SHP77 (cell line): ENCODE measurements around the gene ADIPOR2.

Source experiments
- DNase-seq, 2 experiments: peaks; one replicate each; lab custom pipeline; 2025; lab: John Stamatoyannopoulos, UW

ADIPOR2 gene

GRCh38 chr12:1737652-1738286 lies 46.9 kb downstream of the ADIPOR2 start:
- no peak for DNase-seq

GRCh38 chr12:1738446-1738845 lies 47.6 kb downstream of the ADIPOR2 start:
- no peak for DNase-seq

GRCh38 chr12:1739368-1739767 lies 48.5 kb downstream of the ADIPOR2 start:
- no peak for DNase-seq

GRCh38 chr12:1740161-1740948 lies 49.5 kb downstream of the ADIPOR2 start:
- DNase-seq, result no peak

- no peak for DNase-seq
Observed at GRCh38 chr12:1741154-1741949, 50.5 kb downstream of the ADIPOR2 start.

- no peak for DNase-seq
Observed at GRCh38 chr12:1744932-1745331, 54.1 kb downstream of the ADIPOR2 start.

DNA sequence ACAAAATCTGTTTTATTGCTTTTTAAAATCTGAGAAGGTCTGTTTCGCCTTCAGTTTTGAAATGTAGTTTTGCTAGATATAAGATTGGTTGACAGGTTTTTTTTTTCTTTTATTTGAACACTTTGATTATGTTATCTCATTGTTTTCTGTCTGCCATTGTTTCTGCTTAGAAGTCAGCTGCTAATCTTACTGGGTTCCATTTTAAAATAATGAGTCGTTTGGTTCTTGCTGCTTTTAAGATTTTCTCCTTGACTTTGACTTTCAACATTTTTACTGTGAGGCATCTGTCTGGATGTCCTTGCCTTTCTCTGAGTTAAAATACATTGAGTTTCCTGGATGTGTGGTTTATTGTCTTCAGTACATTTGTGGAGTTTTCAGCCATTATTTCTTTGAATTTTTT lies 56.7 kb downstream of the ADIPOR2 start:
- no peak for DNase-seq

GRCh38 chr12:1749019-1749418 lies 58.1 kb downstream of the ADIPOR2 start:
- no peak for DNase-seq

DNA sequence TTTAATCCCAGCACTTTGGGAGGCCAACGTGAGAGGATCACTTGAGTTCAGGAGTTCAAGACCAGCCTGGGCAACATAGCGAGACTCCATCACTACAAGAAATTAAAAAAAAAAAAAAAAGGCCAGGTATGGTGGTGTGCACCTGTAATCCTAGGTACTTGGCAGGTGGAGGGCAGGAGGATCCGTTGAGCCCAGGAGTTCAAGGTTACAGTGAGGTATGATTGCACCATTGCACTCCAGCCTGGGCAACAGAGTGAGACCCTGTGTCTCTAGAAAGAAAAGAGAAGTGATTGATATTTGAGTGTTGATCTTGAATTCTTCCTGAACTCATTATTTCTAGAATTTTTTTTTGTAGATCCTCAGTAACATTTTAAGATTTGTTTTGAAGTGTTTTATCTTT lies 59.4 kb downstream of the ADIPOR2 start:
- DNase-seq, result no peak

DNA sequence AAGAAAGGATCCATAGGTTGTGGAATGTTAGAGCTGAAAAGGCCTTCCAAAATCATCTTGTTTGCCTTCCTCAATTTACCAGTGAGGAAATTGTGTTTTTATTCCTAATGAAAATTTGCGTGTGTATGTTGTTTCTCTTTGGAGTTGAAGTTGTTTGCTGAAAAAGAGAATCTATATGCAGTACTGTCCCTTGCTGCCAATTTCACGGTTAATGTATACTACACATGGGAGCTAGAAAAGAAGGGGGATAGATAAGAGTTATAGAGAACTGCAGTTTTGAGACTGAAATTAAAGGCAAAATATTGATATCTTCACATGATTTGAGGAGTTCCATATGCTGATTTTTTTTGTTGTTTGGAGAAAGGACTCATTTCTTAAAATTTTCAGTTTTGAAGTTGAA lies 67.5 kb downstream of the ADIPOR2 start:
- no peak for DNase-seq

DNA sequence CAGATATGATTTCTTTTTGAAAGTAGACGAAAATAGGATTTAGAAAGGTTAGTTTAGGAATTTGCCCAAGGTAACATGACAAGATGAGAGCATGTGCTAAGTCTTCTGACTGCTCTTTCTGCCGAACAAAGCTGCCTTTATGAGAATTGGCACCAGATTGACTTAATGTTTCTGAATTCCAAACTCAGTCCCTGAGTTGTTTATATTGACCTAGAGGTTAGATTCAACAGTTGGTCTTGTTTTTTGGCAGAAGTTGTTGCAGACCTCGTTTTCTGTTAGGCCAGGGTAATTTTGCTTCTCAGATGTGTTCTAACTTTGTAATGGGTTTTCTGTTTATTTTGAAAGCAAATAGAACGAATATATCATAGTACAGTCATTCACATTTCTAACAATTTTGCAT lies 68.0 kb downstream of the ADIPOR2 start:
- no peak for DNase-seq

DNA sequence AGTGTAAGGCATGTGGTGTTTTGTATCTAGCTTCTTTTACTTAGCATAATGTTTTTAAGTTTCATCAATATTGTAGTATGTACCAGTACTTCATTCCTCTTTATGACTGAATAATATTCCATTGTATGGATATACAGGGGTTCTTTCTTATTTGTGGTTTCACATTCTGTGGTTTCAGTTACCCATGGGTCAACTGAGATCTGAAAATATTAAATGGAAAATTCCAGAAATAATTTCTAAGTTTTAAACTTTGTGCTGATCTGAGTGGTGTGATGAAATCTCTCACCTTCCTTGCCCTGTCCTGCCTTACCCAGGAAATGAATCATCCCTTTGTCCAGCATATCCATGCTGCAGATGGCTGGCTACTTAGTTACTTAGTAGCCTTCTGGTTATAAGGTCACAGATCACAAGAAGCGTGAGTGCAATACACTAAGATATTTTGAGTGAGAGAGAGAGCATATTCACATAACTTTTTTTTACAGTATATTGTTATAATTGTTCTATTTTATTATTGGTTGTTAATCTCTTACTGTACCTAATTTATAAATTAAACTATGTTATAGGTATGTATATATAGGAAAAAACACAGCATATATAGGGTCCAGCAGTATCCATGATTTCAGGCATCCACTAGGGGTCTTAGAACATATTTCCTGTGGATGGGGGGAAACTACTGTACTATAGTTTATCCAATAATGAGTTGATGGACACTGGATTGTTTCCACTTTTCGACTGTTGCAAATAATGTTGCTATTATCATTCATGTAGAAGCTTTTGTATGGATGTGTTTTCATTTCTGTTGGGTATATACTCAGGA lies 69.9 kb downstream of the ADIPOR2 start:
- DNase-seq, result no peak

- no peak for DNase-seq
Observed at GRCh38 chr12:1761857-1762256, 71.0 kb downstream of the ADIPOR2 start.

- no peak for DNase-seq
Observed at GRCh38 chr12:1763153-1763552, 72.3 kb downstream of the ADIPOR2 start.

GRCh38 chr12:1766110-1766509 lies 75.2 kb downstream of the ADIPOR2 start:
- DNase-seq, result no peak

DNA sequence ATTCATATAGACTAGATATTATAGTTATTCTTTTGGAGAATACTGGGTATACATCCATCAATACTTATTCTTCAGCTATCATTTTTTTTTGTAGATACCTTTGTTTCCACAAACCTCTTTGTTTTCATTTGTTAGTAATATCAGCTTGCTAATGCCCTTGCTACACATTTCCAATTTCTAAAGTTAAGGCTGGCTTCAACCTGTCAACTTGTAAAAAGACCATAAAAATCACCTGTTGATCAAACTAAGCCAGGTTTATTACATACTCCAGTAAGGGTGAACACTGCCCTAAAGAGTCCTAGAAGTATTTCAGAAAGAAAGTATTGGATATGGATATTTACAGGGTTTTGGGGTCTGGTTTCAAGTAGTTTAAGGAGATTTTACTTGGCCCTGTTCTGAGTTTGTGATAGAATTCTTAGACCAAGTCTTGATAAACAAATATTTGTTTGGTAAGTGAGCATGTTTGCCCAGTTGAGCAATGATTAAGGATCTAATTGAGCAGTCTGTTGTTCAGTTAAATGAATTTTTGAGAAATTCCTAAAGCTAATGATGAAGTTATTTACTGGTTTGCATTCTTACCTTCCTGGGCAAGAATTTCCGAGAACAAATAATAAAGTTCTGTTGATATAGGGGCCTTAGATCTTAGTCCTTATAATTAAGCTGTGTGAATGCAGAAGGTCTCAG lies 76.7 kb downstream of the ADIPOR2 start:
- DNase-seq, result no peak

GRCh38 chr12:1768615-1769014 lies 77.7 kb downstream of the ADIPOR2 start:
- no peak for DNase-seq

GRCh38 chr12:1769809-1770494 lies 79.1 kb downstream of the ADIPOR2 start:
- DNase-seq, result no peak

DNA sequence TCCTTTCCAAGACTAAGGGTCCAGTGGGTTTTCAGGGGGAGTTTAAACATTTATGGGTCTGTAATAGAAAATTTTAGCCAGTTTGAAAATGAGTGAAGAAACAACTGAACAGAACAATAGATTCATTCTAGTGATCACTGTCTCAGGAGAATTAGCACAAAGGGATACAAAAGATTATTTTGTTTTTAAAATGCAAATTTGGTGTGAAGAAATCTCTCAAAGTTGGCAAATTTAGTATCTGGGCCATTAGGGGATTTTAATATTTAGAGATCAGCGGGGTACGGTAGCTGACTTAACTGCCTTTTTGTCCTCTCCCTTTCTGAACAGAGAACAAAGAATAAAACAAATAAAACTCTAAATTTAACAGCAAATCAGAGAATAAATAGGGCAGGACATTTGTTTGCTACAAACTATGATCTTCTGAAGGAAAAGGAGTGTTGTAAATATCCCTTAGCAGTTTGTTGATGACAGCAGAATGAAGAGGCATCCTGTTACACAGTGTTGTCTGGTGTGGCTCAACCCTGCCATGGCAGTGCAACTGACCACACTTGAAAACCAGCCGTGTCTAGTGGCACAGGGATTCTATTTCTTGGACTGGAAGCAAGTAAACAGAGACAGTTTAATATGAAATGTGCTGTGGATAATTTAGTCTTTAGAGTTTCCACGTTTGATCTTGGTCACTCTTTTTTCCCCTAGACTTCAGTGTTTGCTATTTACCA lies 83.2 kb downstream of the ADIPOR2 start:
- no peak for DNase-seq
